ENCODE results near the gene FOXP1. TPM values are rescaled to one million over a fixed set of nuclear protein-coding genes. Genes with fewer than 3 reads are reported as not detected.

Gene FOXP1
- total RNA-seq (10 to 100 TPM; 33.5 to 35.4 TPM), polyA plus RNA-seq (10 to 100 TPM in 1 of 2 donors, 1 to 10 TPM in 1; 4.9 to 30.5 TPM)

DNA sequence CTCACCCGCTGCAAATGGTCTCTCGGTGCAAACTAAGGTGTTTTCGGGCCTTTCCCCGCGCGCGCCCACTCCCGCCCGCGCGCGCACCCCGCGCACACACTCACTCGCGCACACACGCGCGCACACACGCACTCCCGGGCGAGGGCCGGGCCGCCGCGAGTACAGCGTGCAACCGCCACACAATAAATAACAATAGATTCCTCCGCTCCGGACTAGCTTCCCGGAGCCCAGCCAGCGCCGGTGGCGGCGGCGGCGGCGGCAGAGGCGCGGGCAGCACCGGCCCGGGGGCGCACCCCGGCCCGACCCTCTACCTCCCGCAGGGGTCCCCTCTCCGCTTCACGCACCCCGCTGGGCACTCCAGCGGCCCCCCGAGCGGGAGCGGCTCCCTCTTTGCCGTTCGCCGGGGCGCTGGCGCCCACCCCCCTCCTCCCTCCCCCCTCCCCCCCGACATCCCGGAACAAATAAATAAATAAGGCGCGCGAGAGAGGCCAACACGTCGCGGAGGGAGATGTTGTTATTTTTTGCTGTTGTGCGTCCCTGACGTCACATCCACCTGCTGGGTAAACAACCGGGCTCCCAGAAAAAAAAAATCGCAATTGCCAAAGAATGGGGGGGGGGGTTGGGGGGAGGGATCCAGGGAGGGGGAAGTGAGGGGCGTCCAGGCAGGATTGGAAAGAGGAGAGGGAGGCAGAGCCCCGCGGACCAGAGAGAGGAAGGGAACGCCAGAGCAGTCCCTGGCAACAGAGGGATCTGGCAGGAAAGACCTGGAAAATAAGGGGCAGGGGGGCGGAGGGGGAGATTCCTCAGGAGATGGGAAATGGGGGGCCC lies at the start of gene FOXP1:
Gene FOXP1, minus strand, starts transcription at position 163 of the 828 bp plus-strand sequence. CDS start 385,347 bp downstream, outside the sequence.
- peak; percentile 85 for DNase-seq (ENCODE audit: low spot score)
- Histone ChIP-seq H3K9ac (ENCODE audit: low read depth in 1 of 2, low read length in 2 of 2) (peak within 1 kb of the TSS; percentile 93 to 97), H3K4me1 (ENCODE audit: control insufficient read depth in 4 of 4, insufficient read depth in 4 of 4, low read length in 3 of 4) (peaks cover 4 to 38% (median 15%) of the 10 kb centered on the region in 4 donors), H3K9me3 (ENCODE audit: control insufficient read depth in 4 of 4, low read length in 3 of 4) (no peaks in the 10 kb centered on the region), H3K27ac (ENCODE audit: low read depth in 1 of 2, low read length in 2 of 2) (peak within 1 kb of the TSS; percentile 99), H3K36me3 (ENCODE audit: control insufficient read depth in 4 of 4, insufficient read depth in 3 of 4, low read depth in 1 of 4, low read length in 3 of 4) (no peaks in the 10 kb centered on the region), H3K27me3 (ENCODE audit: control insufficient read depth in 4 of 4, insufficient read depth in 4 of 4, low read length in 3 of 4) (no peaks in the 10 kb centered on the region), H3K4me3 (ENCODE audit: low read depth in 1 of 3, low read length in 3 of 3) (peak within 1 kb of the TSS; percentile 89 to 96 (median 94))
- WGBS = under 1% methylated on average over 75 of the region's 75 CpGs
- no peak for TF ChIP-seq FOXA1 (IDR thresholded peaks at IDR 0.05)
- TF ChIP-seq TAF1 (conservative IDR thresholded peaks at IDR 0.05) = no peak
- no peak for TF ChIP-seq HNF4G (IDR thresholded peaks at IDR 0.05)
- TF ChIP-seq ZBTB33 (IDR thresholded peaks at IDR 0.05) = no peak
- TF ChIP-seq REST (IDR thresholded peaks at IDR 0.05) = no peak
- no peak for TF ChIP-seq EGR1 (IDR thresholded peaks at IDR 0.05; ENCODE audit: low read depth in 2 of 2)
- no peak for TF ChIP-seq RAD21 (IDR thresholded peaks at IDR 0.05)
- TF ChIP-seq FOXA2 (IDR thresholded peaks at IDR 0.05) = no peak
- no peak for TF ChIP-seq YY1 (IDR thresholded peaks at IDR 0.05)
- TF ChIP-seq NR2F2 (IDR thresholded peaks at IDR 0.05) = no peak
- TF ChIP-seq RXRA (IDR thresholded peaks at IDR 0.05) = no peak
- peak in 1 of 2 donors; percentile 31 for TF ChIP-seq GABPA (IDR thresholded peaks at IDR 0.05 in 1 of 2, conservative IDR thresholded peaks at IDR 0.05 in 1 of 2)
- TF ChIP-seq, protein P1, sequence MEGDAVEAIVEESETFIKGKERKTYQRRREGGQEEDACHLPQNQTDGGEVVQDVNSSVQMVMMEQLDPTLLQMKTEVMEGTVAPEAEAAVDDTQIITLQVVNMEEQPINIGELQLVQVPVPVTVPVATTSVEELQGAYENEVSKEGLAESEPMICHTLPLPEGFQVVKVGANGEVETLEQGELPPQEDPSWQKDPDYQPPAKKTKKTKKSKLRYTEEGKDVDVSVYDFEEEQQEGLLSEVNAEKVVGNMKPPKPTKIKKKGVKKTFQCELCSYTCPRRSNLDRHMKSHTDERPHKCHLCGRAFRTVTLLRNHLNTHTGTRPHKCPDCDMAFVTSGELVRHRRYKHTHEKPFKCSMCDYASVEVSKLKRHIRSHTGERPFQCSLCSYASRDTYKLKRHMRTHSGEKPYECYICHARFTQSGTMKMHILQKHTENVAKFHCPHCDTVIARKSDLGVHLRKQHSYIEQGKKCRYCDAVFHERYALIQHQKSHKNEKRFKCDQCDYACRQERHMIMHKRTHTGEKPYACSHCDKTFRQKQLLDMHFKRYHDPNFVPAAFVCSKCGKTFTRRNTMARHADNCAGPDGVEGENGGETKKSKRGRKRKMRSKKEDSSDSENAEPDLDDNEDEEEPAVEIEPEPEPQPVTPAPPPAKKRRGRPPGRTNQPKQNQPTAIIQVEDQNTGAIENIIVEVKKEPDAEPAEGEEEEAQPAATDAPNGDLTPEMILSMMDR (IDR thresholded peaks at IDR 0.05; ENCODE audit: low read depth, low read length, missing input control) = no peak
- peak; percentile 2 for TF ChIP-seq SP1 (IDR thresholded peaks at IDR 0.05)
- TF ChIP-seq MAX (IDR thresholded peaks at IDR 0.05) = no peak
- TF ChIP-seq ATF3 (IDR thresholded peaks at IDR 0.05) = no peak
